SK-N-SH (cell line): ENCODE data around the gene LCN2. TPM values are rescaled to one million over a fixed set of nuclear protein-coding genes. Genes with fewer than 3 reads are reported as not detected.
A peak's percentile ranks its signal among the peaks of the same experiment; 100 is the strongest.

ENCODE experiments used
- CTCF ChIA-PET: fragments of 300-600, 350-600 bp; formaldehyde crosslinking; extraction: SDS; loops from one replicate; lab custom pipeline; 2021; lab: Yijun Ruan, JAX
- POLR2A ChIA-PET: fragments of 350-600 bp; sonication (Branson Sonifier 250); formaldehyde crosslinking; extraction: SDS; loops from one replicate; lab custom pipeline; 2020; ENCODE audit warnings: antibody characterized with exemption, inconsistent platforms; lab: Yijun Ruan, JAX
- DNase-seq: peaks from one replicate; pipeline ENCODE4 v3.0.0; 2012
- H2AFZ ChIP-seq: fragments of 200-600 bp; sonication (generic); 2 replicates; pipeline ENCODE4 v1.8.1; 2016; ENCODE audit warnings: antibody characterized with exemption, mild to moderate bottlenecking, low read depth
- H3F3A ChIP-seq: fragments of 200-600 bp; sonication (generic); replicated peaks from 2 replicates; pipeline ENCODE3; 2016; ENCODE audit warnings: antibody characterized with exemption, mild to moderate bottlenecking; ENCODE audit not compliant: insufficient read depth
- H3K27ac ChIP-seq, 2 experiments: fragments of 200-500 bp in 1 of 2; fragments of 200-600 bp in 1 of 2; sonication (Bioruptor generic) in 1 of 2; sonication (generic), shearing (Covaris generic) in 1 of 2; 2 replicates each; pipeline versions ENCODE4 v1.5.1 to v1.6.1; 2014 to 2016; ENCODE audit warnings: low read depth in 2 of 2, inconsistent platforms in 1 of 2, low read length in 1 of 2, mild to moderate bottlenecking in 1 of 2, mixed read lengths in 1 of 2
- H3K27me3 ChIP-seq: fragments of 200-600 bp; sonication (generic), shearing (Covaris generic); 2 replicates; pipeline ENCODE4 v1.6.1; 2016; ENCODE audit warnings: mixed run types; ENCODE audit not compliant: insufficient read depth
- H3K36me3 ChIP-seq, 2 experiments: fragments of 200-500 bp in 1 of 2; fragments of 200-600 bp in 1 of 2; sonication (Bioruptor generic) in 1 of 2; sonication (generic) in 1 of 2; replicated peaks in 1 of 2; 2 replicates each; pipeline versions ENCODE3 to v1.5.1; 2014 to 2016; ENCODE audit warnings: low read length in 1 of 2, mild to moderate bottlenecking in 1 of 2; ENCODE audit not compliant: insufficient read depth in 2 of 2, control insufficient read depth in 1 of 2
- H3K4me1 ChIP-seq, 2 experiments: fragments of 200-500 bp in 1 of 2; fragments of 200-600 bp in 1 of 2; sonication (Bioruptor generic) in 1 of 2; sonication (generic), shearing (Covaris generic) in 1 of 2; 2 replicates each; pipeline versions ENCODE4 v1.5.1 to v1.6.1; 2014 to 2016; ENCODE audit warnings: low read depth in 1 of 2, low read length in 1 of 2, mixed run types in 1 of 2; ENCODE audit not compliant: insufficient read depth in 2 of 2, control insufficient read depth in 1 of 2
- H3K4me2 ChIP-seq: fragments of 200-600 bp; sonication (generic), shearing (Covaris generic); 2 replicates; pipeline ENCODE4 v1.6.1; 2017; ENCODE audit warnings: mixed run types
- H3K4me3 ChIP-seq, 2 experiments: fragments of 200-500 bp in 1 of 2; fragments of 200-600 bp in 1 of 2; sonication (Bioruptor generic) in 1 of 2; sonication (generic), shearing (Covaris generic) in 1 of 2; 2 replicates each; pipeline versions ENCODE4 v1.5.1 to v1.8.1; 2014 to 2016; ENCODE audit warnings: low read depth in 2 of 2, inconsistent platforms in 1 of 2, low read length in 1 of 2, mild to moderate bottlenecking in 1 of 2, mixed read lengths in 1 of 2, moderate library complexity in 1 of 2
- H3K79me2 ChIP-seq: fragments of 200-600 bp; sonication (generic); 2 replicates; pipeline ENCODE4 v1.8.1; 2017; ENCODE audit warnings: mild to moderate bottlenecking; ENCODE audit not compliant: insufficient read depth
- H3K9ac ChIP-seq: fragments of 200-600 bp; sonication (generic); 2 replicates; pipeline ENCODE4 v1.6.1; 2017; ENCODE audit warnings: mixed run types
- H3K9me2 ChIP-seq: fragments of 200-600 bp; sonication (generic); 2 replicates; pipeline ENCODE4 v1.6.1; 2017; ENCODE audit warnings: mixed run types
- H3K9me3 ChIP-seq: fragments of 200-600 bp; sonication (generic); 2 replicates; pipeline ENCODE4 v1.6.1; 2017; ENCODE audit warnings: mixed run types, mild to moderate bottlenecking, moderate library complexity
- H4K20me1 ChIP-seq: fragments of 200-600 bp; sonication (generic); 2 replicates; pipeline ENCODE4 v1.6.1; 2017; ENCODE audit warnings: mild to moderate bottlenecking, mixed run types; ENCODE audit not compliant: insufficient read depth
- EP300 ChIP-seq, 2 experiments: IDR thresholded peaks; 2 replicates each; pipeline versions ENCODE4 v1.4.0 to v1.6.1; 2012; ENCODE audit warnings: borderline replicate concordance in 1 of 2, low read depth in 1 of 2, low read length in 1 of 2
- EZH2phosphoT487 ChIP-seq: fragments of 200-600 bp; sonication (generic); IDR thresholded peaks from 2 replicates; pipeline ENCODE4 v1.6.1; 2017; ENCODE audit warnings: low read depth, mixed run types, mild to moderate bottlenecking, antibody characterized with exemption, moderate library complexity, borderline replicate concordance
- FOXJ3 ChIP-seq: sonication (generic); formaldehyde crosslinking; IDR thresholded peaks from 2 replicates; pipeline ENCODE4 v1.5.1; 2020; ENCODE audit warnings: mild to moderate bottlenecking, missing genetic modification reagents
- FOXM1 ChIP-seq: IDR thresholded peaks from 2 replicates; pipeline ENCODE4 v1.4.0; 2012; ENCODE audit warnings: low read depth, mild to moderate bottlenecking
- GABPA ChIP-seq: IDR thresholded peaks from 2 replicates; pipeline ENCODE4 v1.4.0; 2012; ENCODE audit warnings: low read depth, mild to moderate bottlenecking
- MAX ChIP-seq: IDR thresholded peaks from 2 replicates; pipeline ENCODE4 v1.4.0; 2012; ENCODE audit warnings: low read depth
- MXI1 ChIP-seq: IDR thresholded peaks from 2 replicates; pipeline ENCODE4 v1.6.1; 2012; ENCODE audit warnings: mild to moderate bottlenecking, low read depth, low read length, improper control_type of control experiment
- RAD21 ChIP-seq: IDR thresholded peaks from 2 replicates; pipeline ENCODE4 v1.6.1; 2012; ENCODE audit warnings: mild to moderate bottlenecking, low read length
- SMC3 ChIP-seq: IDR thresholded peaks from 2 replicates; pipeline ENCODE4 v1.6.1; 2012; ENCODE audit warnings: low read depth, low read length, improper control_type of control experiment
- TAF1 ChIP-seq: IDR thresholded peaks from 2 replicates; pipeline ENCODE4 v1.6.1; 2012; ENCODE audit warnings: low read depth, mild to moderate bottlenecking, low read length, moderate library complexity, borderline replicate concordance
- TCF12 ChIP-seq: IDR thresholded peaks from 2 replicates; pipeline ENCODE4 v1.4.0; 2012
- USF1 ChIP-seq: IDR thresholded peaks from 2 replicates; pipeline ENCODE4 v1.4.0; 2012; ENCODE audit warnings: low read depth, borderline replicate concordance
- USF2 ChIP-seq: fragments of 150-350 bp; IDR thresholded peaks from 2 replicates; pipeline ENCODE4 v1.6.1; 2017; ENCODE audit warnings: antibody characterized with exemption, low read length, low read depth, borderline replicate concordance
- YY1 ChIP-seq: IDR thresholded peaks from 2 replicates; pipeline ENCODE4 v1.4.0; 2012; ENCODE audit warnings: low read depth, mild to moderate bottlenecking
- WGBS: methylation state at CpG from one replicate; pipeline ENCODE4 v1.1.6; 2017; ENCODE audit warnings: low lambda C conversion rate; 5-methylcytosine and 5-hydroxymethylcytosine counted together
- polyA plus RNA-seq, 3 experiments: library from polyadenylated mRNA; depleted of rRNA; stranded (reverse); fragments of >200 nt; gene quantifications; 2 replicates each; pipeline ENCODE4 v1.2.3, GENCODE V29; 2012

The LCN2 gene
- polyA plus RNA-seq, 1 of the 3 experiments (the other 2 are of a cell fraction), result not detected

GRCh38 chr9:128107468-128108268, 41.6 kb upstream of the LCN2 start:
- H3K9ac ChIP-seq, result no peak overlapping the region
- no peaks in the 10 kb centered on the region for H3K27me3 ChIP-seq
- peaks cover 8% of the 10 kb centered on the region for H3F3A ChIP-seq
- POLR2A ChIA-PET, result interaction anchor here (1.1 to 1.7 kb wide), 2 partner anchors 13 to 21 kb away, joined by 3 to 5 read pairs; no protein-coding TSS in a partner anchor
- TF ChIP-seq USF1 (no peak), USF2 (no peak), YY1 (no peak), MXI1 (no peak), RAD21 (no peak), FOXJ3 (no peak), FOXM1 (no peak), SMC3 (no peak), EZH2phosphoT487 (no peak), TAF1 (no peak), MAX (no peak), GABPA (no peak)
- TF ChIP-seq, all 33 proteins: peak for 0
- H3K4me2 ChIP-seq, result no peak overlapping the region
- CTCF ChIA-PET, result interaction anchor here (1.0 to 18.8 kb wide), 4 partner anchors 8 to 165 kb away, joined by 3 to 246 read pairs (median 4); no protein-coding TSS in a partner anchor
- no peak overlapping the region for H3K4me3 ChIP-seq
- no peaks in the 10 kb centered on the region for H4K20me1 ChIP-seq
- H3K27ac ChIP-seq, result no peak overlapping the region
- H3K9me3 ChIP-seq, result no peaks in the 10 kb centered on the region
- no peak overlapping the region for H2AFZ ChIP-seq
- peaks cover 4% of the 10 kb centered on the region; the same call in 1 of the 2 replicates for H3K79me2 ChIP-seq
- H3K4me1 ChIP-seq, result peaks cover 0 to 6% of the 10 kb centered on the region in 2 experiments; a peak in 1 of 4 replicates
- 95% methylated on average over 9 of the region's 18 CpGs for whole genome bisulfite sequencing
- H3K36me3 ChIP-seq, result peaks cover 25 to 49% of the 10 kb centered on the region in 2 experiments
- H3K9me2 ChIP-seq, result no peaks in the 10 kb centered on the region
- peak; percentile 12 for DNase-seq

DNA sequence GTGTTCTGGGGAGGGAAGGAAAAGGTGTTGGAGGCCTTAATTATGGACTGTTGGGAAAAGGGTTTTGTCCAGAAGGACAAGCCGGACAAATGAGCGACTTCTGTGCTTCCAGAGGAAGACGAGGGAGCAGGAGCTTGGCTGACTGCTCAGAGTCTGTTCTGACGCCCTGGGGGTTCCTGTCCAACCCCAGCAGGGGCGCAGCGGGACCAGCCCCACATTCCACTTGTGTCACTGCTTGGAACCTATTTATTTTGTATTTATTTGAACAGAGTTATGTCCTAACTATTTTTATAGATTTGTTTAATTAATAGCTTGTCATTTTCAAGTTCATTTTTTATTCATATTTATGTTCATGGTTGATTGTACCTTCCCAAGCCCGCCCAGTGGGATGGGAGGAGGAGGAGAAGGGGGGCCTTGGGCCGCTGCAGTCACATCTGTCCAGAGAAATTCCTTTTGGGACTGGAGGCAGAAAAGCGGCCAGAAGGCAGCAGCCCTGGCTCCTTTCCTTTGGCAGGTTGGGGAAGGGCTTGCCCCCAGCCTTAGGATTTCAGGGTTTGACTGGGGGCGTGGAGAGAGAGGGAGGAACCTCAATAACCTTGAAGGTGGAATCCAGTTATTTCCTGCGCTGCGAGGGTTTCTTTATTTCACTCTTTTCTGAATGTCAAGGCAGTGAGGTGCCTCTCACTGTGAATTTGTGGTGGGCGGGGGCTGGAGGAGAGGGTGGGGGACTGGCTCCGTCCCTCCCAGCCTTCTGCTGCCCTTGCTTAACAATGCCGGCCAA, 40.8 kb upstream of the LCN2 start:
- Histone ChIP-seq H3K9me3 (no peaks in the 10 kb centered on the region), H2AFZ (no peak overlapping the region), H3K9me2 (no peaks in the 10 kb centered on the region), H3K79me2 (peaks cover 4% of the 10 kb centered on the region; the same call in 1 of the 2 replicates), H3K27ac (no peak overlapping the region), H3K4me3 (no peak overlapping the region), H4K20me1 (no peaks in the 10 kb centered on the region), H3K4me1 (peaks cover 0 to 6% of the 10 kb centered on the region in 2 experiments; a peak in 1 of 4 replicates), H3F3A (peaks cover 8% of the 10 kb centered on the region), H3K27me3 (no peaks in the 10 kb centered on the region), H3K9ac (no peak overlapping the region), H3K4me2 (no peak overlapping the region), H3K36me3 (peaks cover 21 to 41% of the 10 kb centered on the region in 2 experiments)
- POLR2A ChIA-PET, result interaction anchor here (0.6 to 1.7 kb wide), 3 partner anchors 14 to 50 kb away, joined by 3 to 5 read pairs (median 3); no protein-coding TSS in a partner anchor
- no peak for TF ChIP-seq TCF12
- no peak for TF ChIP-seq EP300 (IDR thresholded peaks at IDR 0.05; ENCODE audit: borderline replicate concordance in 1 of 2, low read depth in 1 of 2, low read length in 1 of 2)
- 94% methylated on average over 15 of the region's 15 CpGs for WGBS
- CTCF ChIA-PET, result interaction anchor here (1.0 to 18.8 kb wide), 3 partner anchors 7 to 153 kb away, joined by 3 to 246 read pairs (median 3); no protein-coding TSS in a partner anchor
- peak; percentile 19 for DNase-seq
